Stimulated activated CD4-positive, alpha-beta T cell treated with anti-CD3 and anti-CD28 coated beads, Interleukin-15, amount 100 ng/mL, for 48 hours (primary cell): ENCODE measurements around the gene SETMAR.

Experiments
- DNase-seq, 2 donors: peaks; one replicate each; pipeline ENCODE4 v3.0.0-alpha.2; 2020; ENCODE audit warnings: low read depth in 2 of 2

The SETMAR gene

GRCh38 chr3:4351164-4351855, 48.1 kb downstream of the SETMAR start:
- DNase-seq = peak; percentile 7 to 30

- DNase-seq = no peak
Measured at GRCh38 chr3:4351872-4352271, 48.7 kb downstream of the SETMAR start.

GRCh38 chr3:4355401-4356219, 52.4 kb downstream of the SETMAR start:
- DNase-seq = no peak

GRCh38 chr3:4356220-4356540, 53.0 kb downstream of the SETMAR start:
- DNase-seq = no peak

- no peak for DNase-seq
Measured at GRCh38 chr3:4356546-4357410, 53.6 kb downstream of the SETMAR start.

GRCh38 chr3:4358273-4358672, 55.1 kb downstream of the SETMAR start:
- DNase-seq = no peak

GRCh38 chr3:4359805-4360502, 56.8 kb downstream of the SETMAR start:
- no peak for DNase-seq

- no peak for DNase-seq
Measured at GRCh38 chr3:4360817-4361216, 57.6 kb downstream of the SETMAR start.

- no peak for DNase-seq
Measured at GRCh38 chr3:4362523-4362922, 59.4 kb downstream of the SETMAR start.
